Measurements from ENCODE around the gene SPSB1.

GRCh38 chr1:9347095-9347850 is 54.6 kb downstream of the SPSB1 start:
- TF ChIP-seq CTCF (IDR thresholded peaks at IDR 0.05) (no peak), POLR2A (IDR thresholded peaks at IDR 0.05) (no peak), POLR2AphosphoS5 (IDR thresholded peaks at IDR 0.05) (no peak)
